Activated CD8-positive, alpha-beta memory T cell treated with anti-CD3 and anti-CD28 coated beads, Interleukin-2, amount 50 U/mL, for 48 hours (primary cell): Measurements from ENCODE around the gene STS.

Experiments
- DNase-seq: peaks from one replicate; pipeline ENCODE4 v3.0.0-alpha.2; 2020

Gene STS

GRCh38 chrX:7147413-7147977 lies at the start of gene STS:
STS (plus strand) TSS chrX:7147712; CDS start chrX:7253200, 105,488 bp downstream.
- peak; percentile 60 for DNase-seq

- DNase-seq, result no peak
Measured at GRCh38 chrX:7100022-7100421, 47.5 kb upstream of the STS start.

GRCh38 chrX:7102119-7102518 lies 45.4 kb upstream of the STS start:
- DNase-seq, result no peak

- no peak for DNase-seq
Measured at GRCh38 chrX:7106649-7107048, 40.9 kb upstream of the STS start.

- DNase-seq, result no peak
Measured at GRCh38 chrX:7108030-7108429, 39.5 kb upstream of the STS start.

- DNase-seq, result no peak
Measured at GRCh38 chrX:7109049-7109531, 38.4 kb upstream of the STS start.

GRCh38 chrX:7109838-7110793 lies 37.4 kb upstream of the STS start:
- no peak for DNase-seq

GRCh38 chrX:7110821-7111276 lies 36.7 kb upstream of the STS start:
- no peak for DNase-seq

GRCh38 chrX:7111518-7111917 lies 36.0 kb upstream of the STS start:
- no peak for DNase-seq

- no peak for DNase-seq
Measured at GRCh38 chrX:7112071-7112470, 35.4 kb upstream of the STS start.

- no peak for DNase-seq
Measured at GRCh38 chrX:7115557-7115956, 32.0 kb upstream of the STS start.

- no peak for DNase-seq
Measured at GRCh38 chrX:7116081-7116480, 31.4 kb upstream of the STS start.

- no peak for DNase-seq
Measured at GRCh38 chrX:7117587-7117986, 29.9 kb upstream of the STS start.

GRCh38 chrX:7119950-7120877 lies 27.3 kb upstream of the STS start:
- no peak for DNase-seq

- DNase-seq, result no peak
Measured at GRCh38 chrX:7120878-7121219, 26.7 kb upstream of the STS start.

GRCh38 chrX:7127056-7127455 lies 20.5 kb upstream of the STS start:
- DNase-seq, result no peak

GRCh38 chrX:7131621-7132020 lies 15.9 kb upstream of the STS start:
- no peak for DNase-seq

GRCh38 chrX:7132335-7133049 lies 15.0 kb upstream of the STS start:
- DNase-seq, result no peak

- DNase-seq, result no peak
Measured at GRCh38 chrX:7133050-7133440, 14.5 kb upstream of the STS start.

- no peak for DNase-seq
Measured at GRCh38 chrX:7134981-7135380, 12.5 kb upstream of the STS start.

GRCh38 chrX:7139202-7140081 lies 8.1 kb upstream of the STS start:
- no peak for DNase-seq
